Hypothalamus (tissue), 51 donors: ENCODE results near the gene ARHGAP27.
A peak's percentile ranks its signal among the peaks of the same experiment; 100 is the strongest.

Experiments
- DNase-seq, 51 donors: peaks; one replicate each; lab custom pipeline; 2025; lab: John Stamatoyannopoulos, UW

The ARHGAP27 gene

GRCh38 chr17:45410144-45411091 is 22.3 kb downstream of the ARHGAP27 start:
- peak in 13 of 51 donors; percentile 7 to 49 (median 20) for DNase-seq

- DNase-seq, result no peak
Observed at GRCh38 chr17:45409659-45410076, 23.0 kb downstream of the ARHGAP27 start.

GRCh38 chr17:45408611-45409421 is 23.9 kb downstream of the ARHGAP27 start:
- DNase-seq, result no peak

GRCh38 chr17:45406107-45406506 is 26.6 kb downstream of the ARHGAP27 start:
- DNase-seq, result no peak

DNA sequence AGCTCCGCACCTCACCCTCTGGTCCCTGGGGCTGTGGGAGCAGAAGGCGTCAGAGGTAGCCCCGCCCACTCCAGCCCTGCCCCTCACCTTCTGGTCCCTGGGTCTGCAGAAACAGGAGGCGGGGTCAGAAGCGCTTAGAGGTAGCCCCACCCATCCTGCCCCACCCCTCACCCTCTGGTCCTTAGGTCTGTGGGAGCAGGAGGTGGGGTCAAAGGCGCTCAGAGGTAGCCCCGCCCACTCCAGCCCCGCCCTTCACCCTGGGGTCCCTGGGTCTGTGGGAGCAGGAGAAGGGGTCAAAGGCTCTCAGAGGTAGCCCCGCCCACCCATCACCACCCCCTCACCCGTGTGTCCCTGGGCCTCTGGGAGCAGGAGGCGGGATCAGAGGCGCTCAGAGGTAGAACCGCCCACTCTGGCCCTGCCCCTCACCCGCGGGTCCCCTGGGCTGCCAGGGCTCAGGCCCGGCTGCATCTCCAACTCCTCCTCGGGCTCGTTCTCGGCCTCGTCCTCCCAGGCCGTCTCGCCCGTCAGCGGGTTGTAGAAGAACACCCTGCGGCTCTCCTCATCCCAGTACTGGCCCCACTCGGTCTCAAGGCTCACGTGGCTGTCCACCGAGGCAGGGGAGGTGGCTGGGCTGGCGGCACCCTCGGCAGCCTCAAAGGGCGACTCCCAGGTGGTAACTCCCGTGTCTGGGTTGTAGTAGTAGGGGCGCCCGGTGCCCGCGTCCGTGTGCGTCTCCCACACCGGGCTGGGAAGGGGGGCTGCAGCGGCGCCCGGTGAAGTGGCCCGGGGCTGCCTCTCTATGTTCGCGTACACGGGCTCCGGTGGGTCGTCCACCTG is 27.2 kb downstream of the ARHGAP27 start:
- DNase-seq, result no peak

GRCh38 chr17:45404870-45405249 is 27.8 kb downstream of the ARHGAP27 start:
- no peak for DNase-seq

GRCh38 chr17:45403906-45404490 is 28.7 kb downstream of the ARHGAP27 start:
- no peak for DNase-seq

GRCh38 chr17:45402916-45403315 is 29.8 kb downstream of the ARHGAP27 start:
- DNase-seq, result no peak

- no peak for DNase-seq
Observed at GRCh38 chr17:45398800-45399199, 33.9 kb downstream of the ARHGAP27 start.

DNA sequence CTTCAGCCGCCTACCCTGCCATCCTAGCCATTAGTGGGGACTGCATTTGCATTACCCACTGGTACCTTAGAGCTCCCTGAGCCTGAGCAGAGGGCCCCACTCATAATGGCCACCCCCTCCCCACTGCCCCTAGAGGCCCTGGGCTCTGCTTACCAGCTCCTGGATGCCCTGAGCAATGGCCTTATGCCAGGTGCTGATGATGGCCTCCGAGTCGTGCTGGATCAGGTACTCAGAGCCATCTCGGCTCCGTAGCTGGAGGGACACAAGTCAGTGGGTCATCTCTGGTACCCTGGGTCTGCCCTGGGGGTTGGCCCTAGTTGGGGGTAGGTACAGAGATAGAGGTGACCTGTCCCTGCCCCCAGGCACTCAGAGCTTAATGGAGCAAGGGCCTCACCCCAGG is 34.9 kb downstream of the ARHGAP27 start:
- DNase-seq, result no peak

DNA sequence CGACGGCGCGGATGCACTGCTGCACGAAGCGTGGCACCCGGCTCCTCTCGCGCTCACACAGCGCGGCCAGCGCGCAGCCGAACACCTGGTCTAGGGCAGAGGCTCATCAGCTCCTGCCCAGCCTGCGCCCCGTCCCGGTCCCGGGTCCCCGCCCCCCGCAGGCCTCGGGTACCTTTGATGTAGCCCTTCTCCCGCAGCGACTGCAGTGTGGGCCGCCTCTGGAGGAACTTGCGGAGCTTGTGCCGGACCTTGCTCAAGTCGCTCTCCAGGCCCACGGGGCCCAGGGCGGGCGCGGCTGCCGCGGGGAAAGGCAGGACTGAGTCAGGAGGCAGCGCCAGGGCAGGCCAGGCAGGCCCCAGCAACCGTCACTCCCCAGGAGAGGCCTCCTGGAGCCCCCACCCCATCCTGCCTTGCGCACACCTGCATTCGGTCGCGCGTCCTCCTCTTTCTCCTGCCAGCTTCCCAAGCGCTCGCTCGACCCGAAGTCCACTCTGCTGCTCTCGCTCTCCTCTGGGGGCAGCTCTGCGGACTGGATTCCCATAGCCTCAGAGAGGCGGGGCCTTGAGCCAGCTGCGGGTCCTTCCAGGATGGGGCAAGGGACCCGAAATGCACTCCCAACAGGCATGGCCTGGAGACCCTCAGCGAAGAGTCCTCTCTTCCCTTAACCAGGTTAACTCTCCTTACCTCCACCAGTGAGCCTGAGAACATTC is 36.0 kb downstream of the ARHGAP27 start:
- no peak for DNase-seq

DNA sequence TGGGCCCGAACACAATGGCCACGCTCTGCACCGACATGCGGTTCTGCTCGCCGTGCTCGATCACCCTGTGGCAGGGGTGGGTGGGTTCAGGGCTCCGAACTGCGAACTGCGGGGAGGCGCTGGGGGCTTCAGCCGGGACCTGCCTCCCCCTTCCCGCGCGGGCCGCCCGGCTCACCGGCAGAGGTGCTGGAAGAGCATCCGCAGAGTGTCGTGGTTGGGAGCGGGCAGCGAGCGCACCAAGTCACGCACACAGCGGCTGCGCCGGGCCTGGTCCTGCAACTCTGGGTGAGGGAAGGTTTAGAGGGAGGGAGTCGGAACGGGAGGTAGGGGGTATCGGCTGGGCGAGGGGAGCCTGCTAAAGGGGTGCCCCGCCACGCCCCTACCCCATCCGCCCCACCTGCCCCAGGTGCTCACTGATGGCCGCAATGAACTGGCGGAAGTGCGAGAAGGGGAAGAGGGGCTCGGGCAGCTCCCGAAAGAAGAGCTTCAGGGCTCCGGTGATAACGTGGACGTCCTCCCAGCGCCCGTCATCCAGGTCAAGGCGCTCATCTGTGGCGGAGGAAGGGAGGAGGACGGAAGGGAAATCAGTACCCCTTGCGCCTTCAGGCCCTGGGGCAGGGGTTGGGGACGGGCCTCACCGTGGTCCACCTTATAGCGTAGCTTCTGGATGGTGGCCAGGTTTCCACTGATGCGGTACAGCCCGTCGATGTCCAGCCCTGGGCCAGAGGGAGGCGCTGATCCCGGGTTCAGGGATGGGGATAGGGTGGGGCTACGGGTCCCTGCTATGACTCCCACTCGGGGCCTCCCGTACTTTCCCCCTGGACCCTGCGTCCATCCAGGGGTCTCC is 36.9 kb downstream of the ARHGAP27 start:
- DNase-seq, result no peak

GRCh38 chr17:45394913-45395568 is 37.6 kb downstream of the ARHGAP27 start:
- DNase-seq, result peak in 36 of 51 donors; percentile 5 to 72 (median 37)

DNA sequence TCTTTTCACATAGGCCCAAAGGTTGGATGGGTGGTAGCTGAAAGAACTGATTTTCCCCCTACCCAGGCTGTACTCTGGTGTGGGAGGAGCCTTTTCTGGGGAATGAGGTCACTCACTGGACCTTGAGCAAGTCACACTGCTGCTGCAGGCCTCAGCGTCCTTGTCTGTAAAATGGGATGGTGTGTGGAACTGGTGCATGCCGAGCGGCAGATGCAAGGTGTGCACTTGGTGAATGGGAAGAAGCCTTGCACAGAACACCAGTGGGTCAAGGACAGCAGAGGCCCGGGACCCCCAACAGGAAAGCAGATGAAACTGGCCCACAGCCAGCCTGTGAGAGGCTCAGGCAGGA is 38.1 kb downstream of the ARHGAP27 start:
- DNase-seq, result no peak

DNA sequence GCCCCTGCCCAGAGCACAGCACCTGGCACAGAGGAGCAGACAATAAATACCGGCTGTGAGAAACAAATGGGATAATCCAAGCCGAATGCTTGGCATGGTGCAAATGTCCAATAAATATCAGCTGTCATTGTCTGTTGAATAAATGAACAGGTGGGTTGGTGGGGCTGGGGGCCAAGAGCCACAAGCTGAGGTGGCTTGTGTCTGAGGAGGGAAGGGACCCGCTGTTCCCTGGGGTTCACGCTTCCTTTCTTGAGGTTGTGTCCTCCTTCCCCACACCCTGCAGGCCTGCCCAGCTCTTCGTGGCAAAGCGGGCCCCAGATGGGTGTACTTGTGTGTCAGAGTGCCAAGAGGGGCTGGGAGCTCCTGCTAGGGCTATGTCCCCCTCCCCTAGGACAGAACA is 38.6 kb downstream of the ARHGAP27 start:
- DNase-seq, result no peak

GRCh38 chr17:45393411-45393810 is 39.3 kb downstream of the ARHGAP27 start:
- DNase-seq, result no peak

DNA sequence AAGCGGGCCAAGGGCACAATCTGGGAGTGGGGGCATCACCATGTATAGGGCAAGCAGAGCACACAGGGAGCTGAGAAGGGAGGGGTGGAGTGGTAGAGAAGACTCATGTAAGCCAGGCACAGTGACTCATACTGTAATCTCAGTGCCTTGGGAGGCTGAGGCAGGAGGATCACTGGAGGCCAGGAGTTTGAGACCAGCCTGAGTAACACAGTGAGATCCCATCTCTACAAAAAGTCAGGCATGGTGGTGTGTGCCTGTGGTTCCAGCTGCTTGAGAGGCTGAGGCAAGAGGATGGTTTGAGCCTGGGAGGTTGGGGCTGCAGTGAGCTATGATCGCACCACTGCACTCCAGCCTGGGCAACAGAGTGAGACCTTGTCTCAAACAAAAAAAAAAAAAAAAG is 40.8 kb downstream of the ARHGAP27 start:
- no peak for DNase-seq

GRCh38 chr17:45391291-45391690 is 41.4 kb downstream of the ARHGAP27 start:
- no peak for DNase-seq
